ENCODE data around the gene NKX3-2.

GRCh38 chr4:13546142-13546940 is 2.0 kb upstream of the NKX3-2 start:
- TF ChIP-seq POLR2A (IDR thresholded peaks at IDR 0.05) (no peak), CTCF (IDR thresholded peaks at IDR 0.05) (no peak)
